ENCODE measurements around the gene SERPINA3.
A peak's percentile ranks its signal among the peaks of the same experiment; 100 is the strongest.
"Not testable (repeated sequence)": the region's sequence is repeated elsewhere in the genome, so short reads cannot be mapped to it uniquely, and the experiment has no call there.

Gene SERPINA3

GRCh38 chr14:94633121-94633520, 20.9 kb downstream of the SERPINA3 start:
- no peak for DNase-seq (ENCODE audit: low spot score)

GRCh38 chr14:94635154-94635553, 23.0 kb downstream of the SERPINA3 start:
- DNase-seq (ENCODE audit: low spot score) = no peak

- no peak for DNase-seq (ENCODE audit: low spot score)
Observed at GRCh38 chr14:94636744-94637412, 24.7 kb downstream of the SERPINA3 start.

GRCh38 chr14:94637814-94638213, 25.6 kb downstream of the SERPINA3 start:
- DNase-seq (ENCODE audit: low spot score) = not testable (repeated sequence)

- DNase-seq (ENCODE audit: low spot score) = no peak
Observed at GRCh38 chr14:94638339-94638738, 26.1 kb downstream of the SERPINA3 start.

GRCh38 chr14:94638961-94639817, 27.0 kb downstream of the SERPINA3 start:
- no peak for DNase-seq (ENCODE audit: low spot score)

- DNase-seq (ENCODE audit: low spot score) = peak; percentile 17
Observed at GRCh38 chr14:94640721-94641631, 28.8 kb downstream of the SERPINA3 start.

GRCh38 chr14:94641632-94641955, 29.4 kb downstream of the SERPINA3 start:
- DNase-seq (ENCODE audit: low spot score) = no peak

GRCh38 chr14:94643316-94644101, 31.3 kb downstream of the SERPINA3 start:
- DNase-seq (ENCODE audit: low spot score) = no peak

GRCh38 chr14:94644102-94644535, 31.9 kb downstream of the SERPINA3 start:
- DNase-seq (ENCODE audit: low spot score) = no peak

- no peak for DNase-seq (ENCODE audit: low spot score)
Observed at GRCh38 chr14:94646066-94646465, 33.9 kb downstream of the SERPINA3 start.

GRCh38 chr14:94646481-94646880, 34.3 kb downstream of the SERPINA3 start:
- peak; percentile 4 for DNase-seq (ENCODE audit: low spot score)

- no peak for DNase-seq (ENCODE audit: low spot score)
Observed at GRCh38 chr14:94648801-94649200, 36.6 kb downstream of the SERPINA3 start.

GRCh38 chr14:94649543-94650443, 37.6 kb downstream of the SERPINA3 start:
- DNase-seq (ENCODE audit: low spot score) = no peak

- DNase-seq (ENCODE audit: low spot score) = no peak
Observed at GRCh38 chr14:94650444-94650775, 38.2 kb downstream of the SERPINA3 start.

- DNase-seq (ENCODE audit: low spot score) = no peak
Observed at GRCh38 chr14:94650806-94651805, 38.9 kb downstream of the SERPINA3 start.

GRCh38 chr14:94653321-94653720, 41.1 kb downstream of the SERPINA3 start:
- no peak for DNase-seq (ENCODE audit: low spot score)

- DNase-seq (ENCODE audit: low spot score) = no peak
Observed at GRCh38 chr14:94654071-94654861, 42.1 kb downstream of the SERPINA3 start.
